Activated naive CD8-positive, alpha-beta T cell treated with anti-CD3 and anti-CD28 coated beads, Interleukin-2, amount 10 ng/mL, durations not matched to agents 7 days and 5 days (primary cell): ENCODE results near the gene EHD4. TPM values are rescaled to one million over a fixed set of nuclear protein-coding genes. Genes with fewer than 3 reads are reported as not detected.

Experiments used
- ATAC-seq: fragments of 150-1000 bp; cut with Tn5 transposase; one replicate; pipeline ENCODE4 v1.10.0; 2021; ENCODE audit warnings: low read depth, moderate library complexity
- POLR2A ChIA-PET: fragments of 350-600 bp; sonication (Branson Sonifier 250); formaldehyde crosslinking; loops from one replicate; lab custom pipeline; 2021; ENCODE audit warnings: antibody characterized with exemption; lab: Charles Lee
- DNase-seq: peaks from one replicate; pipeline ENCODE4 v3.0.0; 2021
- H3K27ac Mint-ChIP-seq: one replicate; pipeline ENCODE4 v1.8.0; 2022; ENCODE audit warnings: mild to moderate bottlenecking, mixed read lengths
- H3K27me3 Mint-ChIP-seq: one replicate; pipeline ENCODE4 v1.8.0; 2022; ENCODE audit warnings: mild to moderate bottlenecking, moderate library complexity, mixed read lengths
- H3K36me3 Mint-ChIP-seq: one replicate; pipeline ENCODE4 v1.8.0; 2021; ENCODE audit warnings: mild to moderate bottlenecking, mixed read lengths
- H3K4me1 Mint-ChIP-seq: one replicate; pipeline ENCODE4 v1.8.0; 2021; ENCODE audit warnings: mixed read lengths
- H3K4me3 Mint-ChIP-seq: one replicate; pipeline ENCODE4 v1.8.0; 2022; ENCODE audit warnings: mild to moderate bottlenecking, moderate library complexity, mixed read lengths
- H3K9me3 Mint-ChIP-seq: one replicate; pipeline ENCODE4 v1.8.0; 2021; ENCODE audit warnings: mixed read lengths
- total RNA-seq, 2 experiments: library from RNA; stranded (reverse); gene quantifications; one replicate each; pipeline ENCODE4 v1.2.3, GENCODE V29; 2021

The EHD4 gene
- total RNA-seq, 2 experiments from 2014 or later, result 8.4 to 9.5 TPM

DNA sequence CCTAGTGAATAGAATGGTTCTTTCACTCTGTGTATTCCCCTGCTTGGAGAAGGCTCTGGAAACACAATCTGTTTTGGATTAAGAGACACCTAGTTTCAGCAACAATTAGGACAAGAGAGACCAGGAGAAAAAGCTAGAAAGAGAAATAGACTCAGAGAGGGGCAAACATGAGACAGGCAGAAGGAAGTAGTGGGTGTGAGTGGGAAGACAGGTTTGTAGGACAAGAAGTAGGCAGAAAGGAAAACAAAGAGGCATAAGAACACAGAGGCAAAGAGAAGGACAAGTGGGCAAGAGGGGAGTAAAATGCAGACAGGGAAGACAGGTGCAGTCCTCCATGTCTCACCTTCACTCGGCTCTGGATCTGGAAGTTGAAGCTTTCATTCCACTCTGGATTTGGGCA is 35.0 kb upstream of the EHD4 start:
- no peak overlapping the region for H3K4me3 Mint-ChIP-seq
- peaks cover 10% of the 10 kb centered on the region for H3K4me1 Mint-ChIP-seq
- H3K27me3 Mint-ChIP-seq, result peaks cover 2% of the 10 kb centered on the region
- peaks cover 2% of the 10 kb centered on the region for H3K9me3 Mint-ChIP-seq
- DNase-seq (no peak), ATAC-seq (no peak)
- POLR2A ChIA-PET, result no interaction called here
- H3K36me3 Mint-ChIP-seq, result peaks cover 2% of the 10 kb centered on the region
- no peak overlapping the region for H3K27ac Mint-ChIP-seq

DNA sequence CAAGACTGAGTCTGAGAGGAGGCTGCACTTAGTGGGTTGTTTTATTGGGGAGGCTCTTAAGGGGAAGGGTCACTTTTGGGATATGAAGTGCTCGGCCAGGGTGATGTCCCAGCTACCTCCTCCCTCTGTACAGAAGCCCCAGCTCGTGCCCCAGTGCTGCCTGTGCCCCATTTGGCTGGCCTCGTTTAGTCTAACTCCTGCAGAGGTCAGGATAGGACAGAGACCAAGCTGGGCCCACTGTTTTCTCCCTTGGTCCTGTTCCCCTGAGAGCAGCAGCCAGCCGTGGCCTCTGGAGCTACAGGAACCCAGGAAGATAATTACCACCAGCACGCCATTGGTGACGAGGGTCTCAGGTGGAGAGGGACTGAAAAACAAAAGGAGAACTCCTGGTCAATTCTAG is 30.0 kb upstream of the EHD4 start:
- no peak for DNase-seq
- peaks cover under 1% of the 10 kb centered on the region for H3K4me1 Mint-ChIP-seq
- H3K36me3 Mint-ChIP-seq, result peaks cover under 1% of the 10 kb centered on the region
- H3K27me3 Mint-ChIP-seq, result peaks cover 1% of the 10 kb centered on the region
- POLR2A ChIA-PET, result no interaction called here
- no peak overlapping the region for H3K4me3 Mint-ChIP-seq
- H3K27ac Mint-ChIP-seq, result no peak overlapping the region
- ATAC-seq, result no peak
- peaks cover under 1% of the 10 kb centered on the region for H3K9me3 Mint-ChIP-seq

DNA sequence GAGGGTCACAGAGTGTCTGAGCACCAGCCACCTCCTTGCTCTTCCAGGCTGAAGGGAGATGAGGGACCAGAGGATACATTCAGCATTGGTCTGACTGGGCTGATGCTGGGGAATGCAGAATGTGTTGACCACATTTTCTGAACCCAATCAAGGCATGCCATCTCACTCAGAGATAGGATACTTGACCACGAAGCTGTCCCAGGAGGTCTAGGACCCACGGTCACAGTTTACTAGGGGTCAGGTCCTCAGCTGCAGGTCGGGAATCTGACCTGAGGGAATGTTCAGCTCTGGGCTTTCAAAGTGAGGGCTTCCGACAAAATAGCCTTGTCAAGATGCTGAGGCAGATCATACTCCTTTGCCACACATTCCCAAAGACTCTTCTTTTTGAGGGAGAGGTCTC is 28.9 kb upstream of the EHD4 start:
- Mint-ChIP-seq H3K4me1 (no peaks in the 10 kb centered on the region), H3K27me3 (peaks cover 1% of the 10 kb centered on the region), H3K9me3 (no peaks in the 10 kb centered on the region), H3K27ac (no peak overlapping the region), H3K36me3 (no peaks in the 10 kb centered on the region), H3K4me3 (no peak overlapping the region)
- no peak for DNase-seq
- POLR2A ChIA-PET, result no interaction called here
- ATAC-seq, result no peak

DNA sequence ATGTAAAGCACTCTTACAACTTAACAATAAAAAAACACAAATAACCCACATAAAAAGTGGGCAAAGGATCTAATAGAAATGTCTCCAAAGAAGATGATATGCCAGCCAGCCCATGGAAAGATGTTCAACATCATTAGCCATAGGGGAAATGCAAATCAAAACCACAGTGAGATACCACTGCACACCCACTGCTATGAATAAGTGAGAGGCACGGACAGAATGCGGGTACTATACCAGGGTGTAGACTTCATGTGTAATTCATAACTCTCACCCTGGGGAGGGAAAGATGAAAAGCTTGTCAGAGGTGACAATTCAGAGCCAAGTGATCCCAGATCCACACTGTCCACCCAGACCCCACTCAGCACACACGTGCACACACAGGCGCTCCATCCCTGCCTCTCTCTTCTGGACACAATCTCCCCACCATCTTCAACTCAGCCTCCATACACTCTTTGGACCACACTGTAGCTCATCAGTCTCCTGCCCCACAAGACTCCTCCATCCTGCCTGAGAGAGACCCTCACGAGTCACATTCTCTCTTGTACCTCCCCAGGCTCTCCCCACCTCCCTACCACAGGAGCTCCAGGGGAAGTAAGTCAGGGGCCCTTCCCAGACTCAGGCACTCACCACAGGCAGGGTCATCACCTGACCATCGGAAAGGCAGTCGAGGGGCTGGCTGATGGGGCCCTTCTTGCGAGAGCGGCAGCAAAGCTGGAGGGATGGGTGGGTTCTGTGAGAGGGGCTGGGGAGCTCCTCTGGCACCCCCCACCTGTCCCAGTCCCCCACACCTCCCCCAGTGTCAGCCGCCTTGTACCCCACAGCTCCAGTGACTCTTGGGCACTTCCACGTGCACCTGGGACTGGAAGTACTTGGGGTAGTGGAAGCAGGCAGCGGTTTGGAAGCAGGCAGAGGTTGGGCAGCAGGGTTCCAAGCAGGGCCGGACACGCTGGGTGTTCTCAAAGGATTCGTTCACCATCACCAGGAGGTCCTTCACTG is 27.2 kb upstream of the EHD4 start:
- POLR2A ChIA-PET, result interaction anchor here (0.6 kb wide), 1 partner anchor 1569 kb away, joined by 3 read pairs; no protein-coding TSS in a partner anchor
- no peaks in the 10 kb centered on the region for H3K9me3 Mint-ChIP-seq
- peaks cover 1% of the 10 kb centered on the region for H3K27me3 Mint-ChIP-seq
- H3K36me3 Mint-ChIP-seq, result no peaks in the 10 kb centered on the region
- H3K4me3 Mint-ChIP-seq, result no peak overlapping the region
- ATAC-seq (no peak), DNase-seq (no peak)
- H3K4me1 Mint-ChIP-seq, result no peaks in the 10 kb centered on the region
- no peak overlapping the region for H3K27ac Mint-ChIP-seq

DNA sequence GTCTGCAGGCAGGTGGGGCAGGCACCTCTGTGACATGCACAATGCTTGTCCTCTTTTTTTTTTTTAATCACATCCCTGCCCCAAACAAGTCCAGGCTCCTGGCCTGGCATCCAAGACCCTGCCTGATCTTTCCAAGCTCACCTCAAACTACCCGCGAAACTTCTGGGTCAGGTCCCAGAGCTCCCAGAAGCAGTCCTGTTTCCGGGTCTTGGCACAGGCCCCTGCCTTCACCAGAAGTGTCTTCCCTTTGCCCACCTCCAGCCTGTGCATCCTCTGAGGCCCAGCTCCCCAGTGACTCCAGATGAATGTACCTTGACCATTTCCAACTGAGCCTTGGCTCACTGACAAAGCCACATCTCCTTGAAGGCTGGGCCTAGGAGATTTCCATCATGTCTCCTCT is 25.5 kb upstream of the EHD4 start:
- peaks cover 1% of the 10 kb centered on the region for H3K27me3 Mint-ChIP-seq
- DNase-seq, result no peak
- no peak overlapping the region for H3K27ac Mint-ChIP-seq
- no peak overlapping the region for H3K4me3 Mint-ChIP-seq
- no peaks in the 10 kb centered on the region for H3K9me3 Mint-ChIP-seq
- POLR2A ChIA-PET, result no interaction called here
- H3K4me1 Mint-ChIP-seq, result no peaks in the 10 kb centered on the region
- ATAC-seq, result no peak
- no peaks in the 10 kb centered on the region for H3K36me3 Mint-ChIP-seq

DNA sequence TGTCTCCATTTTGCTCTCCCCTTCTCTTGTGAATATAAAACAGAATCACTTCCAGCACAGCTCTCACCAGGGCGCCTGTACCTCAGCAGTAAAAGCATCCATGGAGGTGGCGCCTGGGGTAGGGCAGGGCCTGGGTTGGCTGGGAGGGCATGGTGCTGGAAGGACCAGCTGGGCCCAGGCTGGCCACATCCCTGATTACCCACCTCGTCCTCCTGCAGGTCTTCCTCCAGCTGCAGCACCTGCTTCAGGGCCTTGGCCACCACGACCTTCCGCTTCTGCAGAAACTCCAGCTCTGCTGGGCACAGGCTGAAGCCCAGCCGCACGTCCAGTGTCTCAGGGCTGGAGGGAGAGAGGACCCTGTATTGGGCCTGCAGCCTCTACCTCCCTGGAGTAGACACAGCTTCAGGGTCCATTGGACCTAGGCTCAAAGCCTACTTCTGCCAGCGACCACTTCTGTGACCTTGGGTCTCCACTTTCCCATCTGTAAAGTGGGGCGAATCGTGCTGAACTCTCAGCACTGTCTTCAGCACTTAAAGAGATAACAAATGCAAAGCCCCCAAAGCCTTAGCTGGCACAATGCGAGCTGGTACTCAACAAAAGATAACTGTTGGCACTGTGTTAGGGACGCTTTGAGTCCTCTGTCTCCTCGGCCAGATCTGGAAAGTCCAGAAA is 24.7 kb upstream of the EHD4 start:
- Mint-ChIP-seq H3K36me3 (no peaks in the 10 kb centered on the region), H3K27me3 (peaks cover 1% of the 10 kb centered on the region), H3K4me1 (no peaks in the 10 kb centered on the region), H3K27ac (no peak overlapping the region), H3K4me3 (no peak overlapping the region), H3K9me3 (no peaks in the 10 kb centered on the region)
- POLR2A ChIA-PET, result no interaction called here
- no peak for ATAC-seq
- no peak for DNase-seq

DNA sequence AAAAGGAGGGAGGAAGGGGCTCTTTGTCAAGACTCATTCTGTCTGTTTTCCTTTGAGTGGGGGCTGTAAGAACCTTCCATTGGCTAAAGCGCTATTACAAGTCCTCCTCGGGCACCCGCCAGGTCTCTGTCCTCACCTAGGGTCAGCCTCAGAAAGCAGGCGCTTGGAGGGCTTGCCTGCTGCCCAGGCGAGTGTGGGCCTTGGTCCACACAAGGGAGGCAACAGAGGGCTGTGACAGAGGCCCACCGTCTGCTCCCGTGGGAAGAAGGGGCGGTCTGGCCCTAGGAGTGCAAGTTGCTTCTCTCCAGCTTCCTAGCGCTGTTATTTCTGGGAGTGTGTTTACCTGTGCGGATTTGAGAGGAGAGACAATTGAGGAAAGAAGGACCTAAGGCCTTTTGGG is 24.0 kb upstream of the EHD4 start:
- H3K4me1 Mint-ChIP-seq, result no peaks in the 10 kb centered on the region
- no peak overlapping the region for H3K4me3 Mint-ChIP-seq
- peaks cover 1% of the 10 kb centered on the region for H3K27me3 Mint-ChIP-seq
- DNase-seq (no peak), ATAC-seq (no peak)
- H3K9me3 Mint-ChIP-seq, result no peaks in the 10 kb centered on the region
- POLR2A ChIA-PET, result no interaction called here
- no peaks in the 10 kb centered on the region for H3K36me3 Mint-ChIP-seq
- H3K27ac Mint-ChIP-seq, result no peak overlapping the region

DNA sequence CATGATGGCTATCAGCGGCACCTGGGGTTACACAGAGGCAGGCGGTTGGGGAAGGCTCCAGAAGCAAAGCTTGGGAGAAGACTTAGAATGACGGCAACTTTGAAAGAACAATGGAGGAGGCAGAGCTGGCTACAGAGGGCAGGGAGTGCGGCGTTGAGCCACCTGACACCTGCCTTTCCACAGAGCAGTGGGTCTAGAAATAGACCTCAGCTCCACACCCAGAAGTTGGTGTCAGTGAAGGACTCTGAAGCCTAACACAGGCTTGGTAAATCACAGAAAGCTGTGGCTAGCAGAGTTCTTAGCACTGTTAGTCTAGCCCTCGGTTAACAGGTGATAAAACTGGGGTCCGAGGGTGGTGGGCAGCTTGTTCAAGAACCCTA is 23.1 kb upstream of the EHD4 start:
- Mint-ChIP-seq H3K36me3 (no peaks in the 10 kb centered on the region), H3K9me3 (no peaks in the 10 kb centered on the region), H3K4me1 (no peaks in the 10 kb centered on the region), H3K27me3 (peaks cover 1% of the 10 kb centered on the region), H3K27ac (no peak overlapping the region), H3K4me3 (no peak overlapping the region)
- ATAC-seq (no peak), DNase-seq (no peak)
- POLR2A ChIA-PET, result interaction anchor here (0.5 kb wide), 1 partner anchor 289 kb away, joined by 4 read pairs; no protein-coding TSS in a partner anchor

DNA sequence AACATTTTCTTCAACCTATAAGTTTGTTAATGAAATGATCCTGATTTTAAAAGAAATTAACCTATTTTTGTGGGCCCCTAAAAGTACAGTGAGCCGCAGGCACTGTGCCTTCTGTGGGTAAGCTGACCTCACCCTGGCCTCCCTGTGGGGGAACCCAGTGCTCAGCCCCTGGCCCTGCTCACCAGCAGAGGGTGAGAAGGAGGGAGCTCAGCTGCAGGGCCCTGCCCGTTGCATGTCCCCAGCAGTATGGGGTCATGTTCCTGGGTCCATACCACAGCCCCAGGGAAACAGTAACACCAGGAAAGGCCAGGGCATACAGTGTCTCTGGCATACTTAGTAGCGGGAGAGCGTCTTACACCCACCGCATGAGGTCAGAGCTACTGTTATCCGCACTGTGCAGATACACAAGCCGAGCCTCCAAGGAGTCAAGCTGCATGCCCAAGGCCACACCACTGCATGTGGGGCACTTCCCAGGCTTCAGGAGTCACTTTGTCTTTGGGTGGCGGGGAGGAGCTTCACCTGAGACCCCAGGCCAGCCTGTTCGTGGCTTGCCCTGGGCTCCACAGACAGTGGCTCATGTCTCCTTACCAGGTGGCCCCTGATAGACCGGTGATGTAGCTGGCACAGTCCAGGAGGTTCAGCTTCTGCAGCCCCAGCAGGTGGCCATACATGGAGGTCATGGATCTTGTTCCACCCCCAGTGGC is 22.6 kb upstream of the EHD4 start:
- Mint-ChIP-seq H3K27ac (no peak overlapping the region), H3K27me3 (peaks cover 1% of the 10 kb centered on the region), H3K4me3 (no peak overlapping the region), H3K9me3 (no peaks in the 10 kb centered on the region), H3K4me1 (no peaks in the 10 kb centered on the region), H3K36me3 (no peaks in the 10 kb centered on the region)
- ATAC-seq, result no peak
- POLR2A ChIA-PET, result no interaction called here
- no peak for DNase-seq

DNA sequence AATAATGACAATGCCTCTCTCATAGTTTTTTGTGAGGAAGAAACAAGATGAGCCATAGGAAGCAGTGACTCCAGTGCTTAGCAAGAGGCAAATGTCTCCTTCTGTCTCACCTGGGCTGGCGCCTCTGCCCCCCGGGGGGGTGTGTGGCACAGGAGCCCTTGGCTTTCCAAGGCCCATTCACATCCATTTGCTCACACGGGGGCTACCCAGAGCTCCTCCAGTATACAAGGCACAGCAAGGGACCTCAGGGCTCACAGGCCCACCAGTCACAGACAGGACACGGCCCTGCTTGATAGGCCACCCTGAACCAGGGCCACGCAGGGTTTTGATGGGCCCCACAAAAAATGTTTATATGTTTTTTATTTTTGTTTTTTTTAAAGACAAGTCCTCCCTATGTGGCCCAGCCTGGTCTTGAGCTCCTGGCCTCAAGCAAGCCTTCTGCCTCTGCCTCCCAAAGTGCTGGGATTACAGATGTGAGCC is 21.9 kb upstream of the EHD4 start:
- peaks cover 1% of the 10 kb centered on the region for H3K27me3 Mint-ChIP-seq
- no peaks in the 10 kb centered on the region for H3K36me3 Mint-ChIP-seq
- no peak overlapping the region for H3K27ac Mint-ChIP-seq
- DNase-seq, result no peak
- no peaks in the 10 kb centered on the region for H3K9me3 Mint-ChIP-seq
- H3K4me1 Mint-ChIP-seq, result no peaks in the 10 kb centered on the region
- no peak overlapping the region for H3K4me3 Mint-ChIP-seq
- ATAC-seq, result no peak
- POLR2A ChIA-PET, result no interaction called here

DNA sequence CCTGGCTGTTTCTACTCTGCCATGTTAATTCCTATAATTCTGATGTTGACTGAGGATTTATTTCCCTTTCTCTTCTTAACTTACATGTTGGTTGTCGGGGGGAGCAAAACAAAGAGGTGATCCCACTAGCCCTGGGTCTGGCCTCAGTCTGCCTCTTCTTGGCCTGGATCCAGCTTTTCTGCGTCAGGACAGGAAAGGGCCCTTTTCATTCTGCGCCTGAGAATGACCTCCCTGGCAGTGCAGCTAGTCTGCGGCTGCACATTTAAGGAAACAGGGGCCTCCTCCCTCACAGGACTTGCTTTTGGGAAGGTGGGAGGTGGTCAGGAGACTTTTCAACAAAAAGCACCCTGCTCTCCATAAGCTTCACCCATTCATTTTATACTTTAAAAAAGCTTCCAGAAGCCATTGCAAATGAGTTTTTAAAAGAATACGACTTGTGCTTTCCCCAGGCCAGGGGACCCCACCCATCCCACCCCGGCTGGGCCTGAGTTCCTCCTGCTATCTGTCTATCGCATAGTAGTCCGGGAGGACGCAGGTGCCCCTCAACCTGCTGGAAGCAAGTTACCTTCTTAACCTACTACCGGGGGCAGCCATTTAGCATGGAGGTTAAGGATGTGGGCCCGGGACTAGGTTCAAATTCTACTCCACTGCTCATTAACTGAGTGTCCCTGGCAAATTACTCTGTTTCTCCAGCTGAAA is 21.3 kb upstream of the EHD4 start:
- DNase-seq (no peak), ATAC-seq (no peak)
- H3K9me3 Mint-ChIP-seq, result no peaks in the 10 kb centered on the region
- POLR2A ChIA-PET, result no interaction called here
- H3K4me3 Mint-ChIP-seq, result no peak overlapping the region
- H3K27ac Mint-ChIP-seq, result no peak overlapping the region
- no peaks in the 10 kb centered on the region for H3K4me1 Mint-ChIP-seq
- H3K27me3 Mint-ChIP-seq, result peaks cover 1% of the 10 kb centered on the region
- H3K36me3 Mint-ChIP-seq, result no peaks in the 10 kb centered on the region

DNA sequence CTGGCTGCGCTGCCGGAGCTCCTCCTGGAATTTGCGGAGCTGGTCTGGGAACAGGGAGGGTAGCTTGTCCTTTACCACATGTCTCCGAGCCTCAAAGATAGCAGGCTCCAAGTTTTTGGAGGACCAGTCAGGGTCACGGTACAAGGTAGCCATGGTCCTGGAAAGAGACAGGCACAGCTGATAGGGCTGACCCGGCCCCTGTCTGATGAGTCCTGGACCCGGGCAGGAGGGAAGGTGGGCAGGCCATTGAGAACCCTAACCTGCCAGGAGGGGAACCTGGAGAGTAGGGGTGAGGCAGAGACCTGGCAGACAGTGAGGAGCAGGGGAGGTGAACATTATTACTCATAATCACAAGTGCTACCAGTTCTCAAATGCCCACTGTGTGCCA is 20.4 kb upstream of the EHD4 start:
- Mint-ChIP-seq H3K4me3 (no peak overlapping the region), H3K27me3 (peaks cover 1% of the 10 kb centered on the region), H3K9me3 (no peaks in the 10 kb centered on the region), H3K36me3 (no peaks in the 10 kb centered on the region), H3K4me1 (no peaks in the 10 kb centered on the region), H3K27ac (no peak overlapping the region)
- ATAC-seq, result no peak
- POLR2A ChIA-PET, result no interaction called here
- no peak for DNase-seq
